ENCODE results near the gene C16orf96. TPM values are rescaled to one million over a fixed set of nuclear protein-coding genes. Genes with fewer than 3 reads are reported as not detected.

C16orf96 gene
- total and polyA plus RNA-seq, 2 of the 8 experiments (the other 6 are each of a cell fraction or from before 2014, with no cell fraction given) = 1.0 to 1.3 TPM

- Histone ChIP-seq H3K36me3 (ENCODE audit: control insufficient read depth in 2 of 4, insufficient read depth in 4 of 4, low read length in 3 of 4) (no peaks in the 10 kb centered on the region), H2AFZ (ENCODE audit: low read length) (no peak overlapping the region), H4K20me1 (replicated peaks in 1 of 2; ENCODE audit: control insufficient read depth in 1 of 2, insufficient read depth in 2 of 2, low read length in 2 of 2) (no peaks in the 10 kb centered on the region), H3K4me3 (ENCODE audit: extremely low read depth in 1 of 4, insufficient read depth in 2 of 4, low read depth in 3 of 4, low read length in 4 of 4) (no peak overlapping the region), H3K79me2 (ENCODE audit: control insufficient read depth in 1 of 2, insufficient read depth in 2 of 2, low read length in 2 of 2) (no peaks in the 10 kb centered on the region), H2BK20ac (ENCODE audit: low read length) (no peak overlapping the region), H3K23me2 (ENCODE audit: low read depth, low read length) (no peaks in the 10 kb centered on the region), H4K91ac (replicated peaks; ENCODE audit: insufficient read length, low read length) (no peak overlapping the region), H3K23ac (ENCODE audit: insufficient read length) (no peak overlapping the region), H3K79me1 (ENCODE audit: low read depth, low read length) (no peaks in the 10 kb centered on the region), H3K9ac (replicated peaks in 1 of 4; ENCODE audit: extremely low read depth in 1 of 4, low read depth in 3 of 4, low read length in 3 of 4) (no peak overlapping the region), H3K56ac (replicated peaks; ENCODE audit: insufficient read length, low read depth, low read length) (no peak overlapping the region), H2BK5ac (ENCODE audit: low read depth, low read length) (no peak overlapping the region), H2AK5ac (ENCODE audit: low read depth, low read length) (no peak overlapping the region), H3K9me3 (ENCODE audit: insufficient read depth in 2 of 2, low read depth in 1 of 2, low read length in 1 of 2) (no peaks in the 10 kb centered on the region), H2BK120ac (replicated peaks; ENCODE audit: low read depth, low read length) (no peak overlapping the region), H3K4me1 (replicated peaks in 1 of 4; ENCODE audit: control insufficient read depth in 3 of 4, insufficient read depth in 4 of 4, low read length in 3 of 4) (peaks cover 0 to 14% (median 6%) of the 10 kb centered on the region in 4 experiments; a peak in 6 of 7 replicates), H4K8ac (ENCODE audit: extremely low read depth, insufficient read depth, low read length) (no peak overlapping the region), H3K18ac (ENCODE audit: extremely low read depth, low read length) (no peak overlapping the region), H3K14ac (ENCODE audit: insufficient read length) (no peak overlapping the region), H3K27ac (ENCODE audit: low read depth, low read length) (no peak overlapping the region), H2BK12ac (ENCODE audit: low read depth, low read length) (no peak overlapping the region), H4K5ac (ENCODE audit: insufficient read length, low read depth, low read length) (no peak overlapping the region), H3K27me3 (replicated peaks in 1 of 4; ENCODE audit: control insufficient read depth in 3 of 4, extremely low read depth in 1 of 4, insufficient read depth in 3 of 4, low read length in 3 of 4) (no peaks in the 10 kb centered on the region; a peak in 1 of 7 replicates), H2BK15ac (ENCODE audit: low read length) (no peak overlapping the region), H3K4me2 (ENCODE audit: insufficient read depth in 1 of 2, low read depth in 2 of 2, low read length in 2 of 2) (no peak overlapping the region), H3K4ac (replicated peaks; ENCODE audit: insufficient read length, low read depth, low read length) (no peak overlapping the region)
- WGBS, 2 experiments (ENCODE audit: extremely low coverage in 1 of 2, insufficient coverage in 1 of 2, insufficient read length in 1 of 2, insufficient replicate concordance in 2 of 2, low coverage in 1 of 2, low lambda C conversion rate in 2 of 2, missing lambda C conversion rate in 1 of 2) = 82% methylated on average over 18 of the region's 18 CpGs; no CpG with 5 or more reads in 1 of the 2 experiments
- ChIA-PET CTCF (ENCODE audit: partially characterized antibody) (interaction anchor here (1.5 to 2.2 kb wide), 2 partner anchors 16 to 83 kb away, joined by 5 to 6 read pairs; no protein-coding TSS in a partner anchor), POLR2A (ENCODE audit: partially characterized antibody) (interaction anchor here (1.0 to 7.6 kb wide), 5 partner anchors 9 to 30 kb away, joined by 3 to 55 read pairs (median 4); partner anchors contain the start of gene UBALD1)
- FAIRE-seq = no peak
- DNase-seq (ENCODE audit: low read depth in 1 of 2, low spot score in 2 of 2) = no peak
- TF ChIP-seq BCL11A (IDR thresholded peaks at IDR 0.05; ENCODE audit: low read depth in 2 of 2, low read length in 2 of 2) = no peak
- TF ChIP-seq ZNF274 (IDR thresholded peaks at IDR 0.05; ENCODE audit: borderline replicate concordance, extremely low read depth, low read length) = no peak
- TF ChIP-seq RAD21 (IDR thresholded peaks at IDR 0.05 in 1 of 2, conservative IDR thresholded peaks at IDR 0.05 in 1 of 2; ENCODE audit: low read depth in 2 of 2, low read length in 2 of 2) = no peak
- no peak for TF ChIP-seq TAF7 (optimal IDR thresholded peaks at IDR 0.05; ENCODE audit: borderline replicate concordance, low read depth, low read length)
- TF ChIP-seq CHD1 (IDR thresholded peaks at IDR 0.05; ENCODE audit: low read depth, low read length) = no peak
- no peak for TF ChIP-seq ASH2L (IDR thresholded peaks at IDR 0.05; ENCODE audit: low read length)
- no peak for TF ChIP-seq TCF12 (IDR thresholded peaks at IDR 0.05; ENCODE audit: low read depth, low read length)
- no peak for TF ChIP-seq ATF2 (IDR thresholded peaks at IDR 0.05; ENCODE audit: low read length)
- no peak for TF ChIP-seq SIRT6 (IDR thresholded peaks at IDR 0.05; ENCODE audit: low read length)
- TF ChIP-seq CREB1 (IDR thresholded peaks at IDR 0.05) = no peak
Observed at GRCh38 chr16:4601036-4601863, 45.1 kb downstream of the C16orf96 start.

All from H1 (cell line).